HUES6 (cell line): ENCODE data around the gene RFC2.

ENCODE experiments used
- H3K27ac ChIP-seq: 2 replicates; pipeline ENCODE4 v1.7.0; 2013; ENCODE audit warnings: low read depth, mild to moderate bottlenecking, low read length, inconsistent platforms
- H3K27me3 ChIP-seq: 2 replicates; pipeline ENCODE4 v1.6.1; 2013; ENCODE audit warnings: low read length; ENCODE audit not compliant: control insufficient read depth, insufficient read depth
- H3K36me3 ChIP-seq: 2 replicates; pipeline ENCODE4 v1.6.1; 2013; ENCODE audit warnings: low read length; ENCODE audit not compliant: control insufficient read depth, insufficient read depth
- H3K4me1 ChIP-seq: 2 replicates; pipeline ENCODE4 v1.6.1; 2013; ENCODE audit warnings: low read length; ENCODE audit not compliant: control insufficient read depth, insufficient read depth
- H3K4me3 ChIP-seq: 2 replicates; pipeline ENCODE4 v1.5.1; 2013; ENCODE audit warnings: low read depth, low read length
- H3K9ac ChIP-seq: one replicate; pipeline ENCODE4 v1.6.1; 2013; ENCODE audit warnings: mild to moderate bottlenecking, low read length
- H3K9me3 ChIP-seq: 2 replicates; pipeline ENCODE4 v1.6.1; 2013; ENCODE audit warnings: low read depth, low read length; ENCODE audit not compliant: control insufficient read depth, insufficient read depth

The RFC2 gene

DNA sequence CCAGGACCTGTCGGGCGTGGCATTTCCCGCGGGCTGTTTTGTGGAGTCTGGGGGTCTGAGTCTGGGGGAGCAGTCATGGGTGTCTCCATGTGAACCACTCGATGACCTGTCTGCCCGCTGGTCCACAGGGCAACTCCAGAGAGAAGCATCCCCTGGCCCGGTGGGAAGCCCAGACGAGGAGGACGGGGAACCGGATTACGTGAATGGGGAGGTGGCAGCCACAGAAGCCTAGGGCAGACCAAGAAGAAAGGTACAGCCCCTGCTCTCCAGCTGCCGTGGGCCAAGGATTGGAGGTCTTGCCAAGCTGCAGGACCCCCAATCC is 29.7 kb downstream of the RFC2 start:
- no peaks in the 10 kb centered on the region for H3K9me3 ChIP-seq
- H3K27ac ChIP-seq, result no peak overlapping the region
- peaks cover 28% of the 10 kb centered on the region for H3K36me3 ChIP-seq
- H3K4me1 ChIP-seq, result no peaks in the 10 kb centered on the region
- no peak overlapping the region for H3K4me3 ChIP-seq
- no peak overlapping the region for H3K9ac ChIP-seq
- H3K27me3 ChIP-seq, result no peaks in the 10 kb centered on the region

GRCh38 chr7:74223711-74224510 is 30.3 kb downstream of the RFC2 start:
- Histone ChIP-seq H3K4me3 (no peak overlapping the region), H3K36me3 (peaks cover 23% of the 10 kb centered on the region), H3K27me3 (no peaks in the 10 kb centered on the region), H3K9me3 (no peaks in the 10 kb centered on the region), H3K9ac (no peak overlapping the region), H3K4me1 (no peaks in the 10 kb centered on the region), H3K27ac (no peak overlapping the region)

GRCh38 chr7:74222851-74223710 is 31.1 kb downstream of the RFC2 start:
- Histone ChIP-seq H3K9ac (no peak overlapping the region), H3K27me3 (no peaks in the 10 kb centered on the region), H3K4me1 (no peaks in the 10 kb centered on the region), H3K27ac (no peak overlapping the region), H3K4me3 (no peak overlapping the region), H3K36me3 (peaks cover 20% of the 10 kb centered on the region; the same call in 1 of the 2 replicates), H3K9me3 (no peaks in the 10 kb centered on the region)

- H3K4me1 ChIP-seq, result no peaks in the 10 kb centered on the region
- no peak overlapping the region for H3K27ac ChIP-seq
These were observed 32.5 kb downstream of the RFC2 start for GRCh38 chr7:74221713-74222112.

GRCh38 chr7:74220229-74220628 is 34.0 kb downstream of the RFC2 start:
- H3K9ac ChIP-seq, result no peak overlapping the region
- H3K36me3 ChIP-seq, result peaks cover 1% of the 10 kb centered on the region; the same call in 1 of the 2 replicates
- no peaks in the 10 kb centered on the region for H3K27me3 ChIP-seq
- H3K9me3 ChIP-seq, result no peaks in the 10 kb centered on the region
- no peak overlapping the region for H3K27ac ChIP-seq
- H3K4me1 ChIP-seq, result no peaks in the 10 kb centered on the region
- H3K4me3 ChIP-seq, result no peak overlapping the region

More at GRCh38 chr7:74221713-74222112, 32.5 kb downstream of the RFC2 start:
- no peaks in the 10 kb centered on the region for H3K27me3 ChIP-seq
- peaks cover 13% of the 10 kb centered on the region; the same call in 1 of the 2 replicates for H3K36me3 ChIP-seq
- no peak overlapping the region for H3K4me3 ChIP-seq
- H3K9me3 ChIP-seq, result no peaks in the 10 kb centered on the region
- H3K9ac ChIP-seq, result no peak overlapping the region

GRCh38 chr7:74219416-74219815 is 34.8 kb downstream of the RFC2 start:
- H3K36me3 ChIP-seq, result no peaks in the 10 kb centered on the region
- H3K4me1 ChIP-seq, result no peaks in the 10 kb centered on the region
- no peaks in the 10 kb centered on the region for H3K27me3 ChIP-seq
- no peaks in the 10 kb centered on the region for H3K9me3 ChIP-seq
- H3K4me3 ChIP-seq, result no peak overlapping the region
- no peak overlapping the region for H3K9ac ChIP-seq
- H3K27ac ChIP-seq, result no peak overlapping the region

DNA sequence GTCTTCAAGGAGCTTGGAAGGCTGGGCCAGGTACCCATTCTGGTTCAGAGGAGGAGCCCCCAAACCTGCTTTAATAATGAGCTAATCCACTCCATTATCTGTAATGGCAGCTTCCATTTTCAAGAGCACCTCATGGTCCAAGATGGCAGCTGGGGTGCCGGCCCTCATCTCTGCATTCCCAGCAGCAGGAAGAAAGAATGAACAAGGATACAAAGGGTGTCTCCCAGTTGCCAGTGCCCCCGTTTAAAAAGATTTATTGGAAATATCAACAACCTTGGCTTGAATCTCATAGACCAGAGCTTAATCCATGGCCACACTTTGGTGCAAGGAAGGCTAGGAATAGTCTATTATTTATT is 35.9 kb downstream of the RFC2 start:
- no peak overlapping the region for H3K27ac ChIP-seq
- no peaks in the 10 kb centered on the region for H3K4me1 ChIP-seq
- H3K4me3 ChIP-seq, result no peak overlapping the region
- no peaks in the 10 kb centered on the region for H3K9me3 ChIP-seq
- H3K9ac ChIP-seq, result no peak overlapping the region
- H3K27me3 ChIP-seq, result no peaks in the 10 kb centered on the region
- H3K36me3 ChIP-seq, result no peaks in the 10 kb centered on the region

DNA sequence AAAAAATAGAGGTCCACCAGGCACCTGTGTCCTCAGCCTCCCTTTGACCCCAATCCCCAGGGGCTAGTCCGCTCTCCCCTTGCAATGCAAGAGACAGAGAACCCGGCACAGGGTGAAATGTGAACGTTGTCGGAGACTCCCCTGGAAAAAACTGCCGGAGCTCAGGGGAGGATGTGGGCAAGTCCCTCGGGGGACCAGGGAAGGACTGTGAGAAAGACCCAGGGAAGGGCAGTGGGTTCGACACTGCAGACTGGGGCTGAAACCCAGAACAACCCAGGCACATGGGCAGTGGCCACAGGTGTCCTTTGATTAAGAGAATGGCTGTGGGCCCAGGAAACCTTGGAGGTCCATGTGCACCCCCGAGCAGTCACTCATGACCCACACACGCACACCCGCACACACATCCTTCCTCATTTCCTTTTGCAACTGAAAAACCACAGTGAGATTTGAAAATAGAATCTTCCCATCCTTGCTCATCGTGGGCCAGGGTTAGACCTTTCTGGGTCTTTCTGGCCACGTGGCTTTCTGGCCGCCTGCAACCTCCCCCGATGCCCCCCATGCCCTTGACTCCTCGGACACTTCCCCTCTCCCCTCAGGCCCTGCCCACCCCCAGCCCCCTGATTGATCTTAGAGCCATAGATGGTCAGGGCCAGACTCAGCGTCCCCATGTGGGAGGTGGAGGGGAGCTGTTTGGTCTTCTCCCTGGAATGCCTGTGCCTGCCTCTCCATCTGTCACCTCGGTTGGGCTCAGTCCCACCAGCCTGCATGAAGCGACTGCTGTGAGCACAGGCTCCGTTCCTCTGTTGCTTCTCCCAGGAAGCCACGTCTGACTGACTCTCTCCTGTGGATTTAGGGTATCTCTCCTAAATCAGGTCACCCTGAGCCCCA is 36.5 kb downstream of the RFC2 start:
- no peaks in the 10 kb centered on the region for H3K9me3 ChIP-seq
- H3K27ac ChIP-seq, result no peak overlapping the region
- no peaks in the 10 kb centered on the region for H3K4me1 ChIP-seq
- no peaks in the 10 kb centered on the region for H3K27me3 ChIP-seq
- no peak overlapping the region for H3K4me3 ChIP-seq
- H3K9ac ChIP-seq, result no peak overlapping the region
- no peaks in the 10 kb centered on the region for H3K36me3 ChIP-seq

DNA sequence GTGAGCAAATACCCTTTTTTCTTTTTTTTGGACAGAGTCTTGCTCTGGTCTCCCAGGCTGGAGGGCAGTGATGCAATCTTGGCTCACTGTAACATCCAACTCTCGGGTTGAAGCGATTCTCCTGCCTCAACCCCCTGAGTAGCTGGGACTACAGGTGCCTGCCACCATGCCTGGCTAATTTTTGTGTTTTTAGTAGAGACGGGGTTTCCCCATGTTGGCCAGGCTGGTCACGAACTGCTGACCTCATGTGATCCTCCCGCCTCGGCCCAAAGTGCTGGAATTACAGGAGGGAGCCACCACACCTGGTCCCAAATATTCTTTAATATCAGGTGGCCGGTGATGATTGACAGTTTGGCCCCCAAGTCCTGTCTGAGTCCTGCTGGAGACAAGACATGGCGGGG is 37.8 kb downstream of the RFC2 start:
- Histone ChIP-seq H3K36me3 (no peaks in the 10 kb centered on the region), H3K9ac (no peak overlapping the region), H3K27me3 (no peaks in the 10 kb centered on the region), H3K4me1 (no peaks in the 10 kb centered on the region), H3K27ac (no peak overlapping the region), H3K9me3 (no peaks in the 10 kb centered on the region), H3K4me3 (no peak overlapping the region)

DNA sequence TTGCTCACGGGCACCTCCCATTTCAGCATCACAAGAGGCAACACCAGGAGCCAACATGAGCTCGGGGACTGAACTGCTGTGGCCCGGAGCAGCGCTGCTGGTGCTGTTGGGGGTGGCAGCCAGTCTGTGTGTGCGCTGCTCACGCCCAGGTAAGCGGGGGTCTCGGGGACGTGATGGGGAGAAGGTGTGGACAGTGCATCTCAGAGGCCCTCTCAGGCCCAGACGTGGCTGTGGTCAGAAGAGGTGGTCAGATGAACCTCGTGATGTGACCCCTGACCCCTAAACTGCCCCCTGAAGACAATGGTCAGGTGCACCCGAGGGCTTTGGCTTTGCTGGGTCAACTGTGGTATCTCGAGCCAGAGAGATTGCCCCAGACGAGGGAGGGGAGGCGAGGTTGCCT is 38.3 kb downstream of the RFC2 start:
- no peak overlapping the region for H3K9ac ChIP-seq

More for the DNA sequence above, 38.3 kb downstream of the RFC2 start:
- Histone ChIP-seq H3K4me3 (no peak overlapping the region), H3K9me3 (no peaks in the 10 kb centered on the region), H3K4me1 (no peaks in the 10 kb centered on the region), H3K27me3 (no peaks in the 10 kb centered on the region), H3K27ac (no peak overlapping the region), H3K36me3 (no peaks in the 10 kb centered on the region)
